ENCODE results near the gene FBXO3. TPM values are rescaled to one million over a fixed set of nuclear protein-coding genes. Genes with fewer than 3 reads are reported as not detected.
A peak's percentile ranks its signal among the peaks of the same experiment; 100 is the strongest.

The FBXO3 gene
- total and polyA plus RNA-seq, 2 of the 13 experiments (the other 11 are each of a cell fraction or from before 2014, with no cell fraction given): 20.4 to 27.6 TPM

DNA sequence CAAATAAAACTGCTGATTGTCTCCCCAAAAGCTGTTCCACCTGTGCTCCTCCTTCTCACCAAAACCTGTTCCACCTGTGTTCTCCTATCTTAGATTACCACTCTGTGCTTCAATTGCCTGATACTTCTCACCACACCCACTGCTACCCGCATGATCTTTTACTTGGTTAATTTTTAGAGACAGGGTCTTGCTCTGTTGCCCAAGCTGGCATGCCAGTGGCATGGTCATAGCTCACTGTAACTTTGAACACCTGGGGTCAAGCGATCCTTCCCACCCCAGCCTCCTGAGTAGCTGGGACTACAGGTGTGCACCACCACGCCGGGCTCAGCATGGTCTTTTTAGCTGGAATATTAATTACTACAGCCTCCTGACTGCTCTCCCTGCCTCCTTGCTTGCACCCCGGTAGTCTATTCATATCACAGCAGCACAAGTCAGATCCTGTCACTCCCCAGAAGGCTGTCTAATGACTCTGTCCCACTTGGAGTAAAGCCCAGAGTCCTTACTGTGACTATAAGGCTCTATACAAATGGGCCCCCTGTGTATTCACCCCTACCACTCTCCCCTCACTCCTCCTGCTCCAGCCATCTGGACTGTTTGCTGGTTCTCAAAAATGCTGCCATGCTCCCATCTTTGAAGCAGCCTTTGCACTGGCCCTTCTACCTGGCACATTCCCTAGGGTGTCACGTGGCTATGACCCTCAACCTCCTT lies 77.2 kb downstream of the FBXO3 start:
- Histone ChIP-seq H3K4me2 (ENCODE audit: low read depth, low read length) (no peak overlapping the region), H3K79me2 (ENCODE audit: insufficient read depth, low read length) (no peaks in the 10 kb centered on the region), H4K20me1 (ENCODE audit: insufficient read depth, low read length) (no peaks in the 10 kb centered on the region), H3K36me3 (replicated peaks in 1 of 2; ENCODE audit: control insufficient read depth in 1 of 2, insufficient read depth in 2 of 2, low read length in 2 of 2) (no peaks in the 10 kb centered on the region), H2AFZ (ENCODE audit: low read length) (no peak overlapping the region), H3K27ac (ENCODE audit: extremely low read length, insufficient read depth, low read length) (no peak overlapping the region), H3K9ac (ENCODE audit: insufficient read depth, low read depth, low read length) (no peak overlapping the region), H3K27me3 (ENCODE audit: control insufficient read depth in 1 of 2, insufficient read depth in 2 of 2, low read length in 2 of 2) (no peaks in the 10 kb centered on the region), H3K4me3 (replicated peaks in 1 of 3; ENCODE audit: insufficient read depth in 1 of 3, low read depth in 2 of 3, low read length in 3 of 3) (no peak overlapping the region), H3K9me3 (ENCODE audit: low read length) (no peaks in the 10 kb centered on the region), H3K4me1 (ENCODE audit: insufficient read depth, low read length) (peaks cover 80% of the 10 kb centered on the region)
- FAIRE-seq: no peak
- POLR2A ChIA-PET: interaction anchor here (1.1 kb wide), 1 partner anchor 39 kb away, joined by 3 read pairs; the partner anchor contains the start of gene CD59
- peak; percentile 69; the same call in 1 of the 2 replicates for TF ChIP-seq ZSCAN25 (CRISPR knock-in tag; IDR thresholded peaks at IDR 0.05)
- TF ChIP-seq ZNF460 (CRISPR knock-in tag; IDR thresholded peaks at IDR 0.05; ENCODE audit: borderline replicate concordance): peak; percentile 30; the same call in 1 of the 2 replicates
- TF ChIP-seq, protein P1, sequence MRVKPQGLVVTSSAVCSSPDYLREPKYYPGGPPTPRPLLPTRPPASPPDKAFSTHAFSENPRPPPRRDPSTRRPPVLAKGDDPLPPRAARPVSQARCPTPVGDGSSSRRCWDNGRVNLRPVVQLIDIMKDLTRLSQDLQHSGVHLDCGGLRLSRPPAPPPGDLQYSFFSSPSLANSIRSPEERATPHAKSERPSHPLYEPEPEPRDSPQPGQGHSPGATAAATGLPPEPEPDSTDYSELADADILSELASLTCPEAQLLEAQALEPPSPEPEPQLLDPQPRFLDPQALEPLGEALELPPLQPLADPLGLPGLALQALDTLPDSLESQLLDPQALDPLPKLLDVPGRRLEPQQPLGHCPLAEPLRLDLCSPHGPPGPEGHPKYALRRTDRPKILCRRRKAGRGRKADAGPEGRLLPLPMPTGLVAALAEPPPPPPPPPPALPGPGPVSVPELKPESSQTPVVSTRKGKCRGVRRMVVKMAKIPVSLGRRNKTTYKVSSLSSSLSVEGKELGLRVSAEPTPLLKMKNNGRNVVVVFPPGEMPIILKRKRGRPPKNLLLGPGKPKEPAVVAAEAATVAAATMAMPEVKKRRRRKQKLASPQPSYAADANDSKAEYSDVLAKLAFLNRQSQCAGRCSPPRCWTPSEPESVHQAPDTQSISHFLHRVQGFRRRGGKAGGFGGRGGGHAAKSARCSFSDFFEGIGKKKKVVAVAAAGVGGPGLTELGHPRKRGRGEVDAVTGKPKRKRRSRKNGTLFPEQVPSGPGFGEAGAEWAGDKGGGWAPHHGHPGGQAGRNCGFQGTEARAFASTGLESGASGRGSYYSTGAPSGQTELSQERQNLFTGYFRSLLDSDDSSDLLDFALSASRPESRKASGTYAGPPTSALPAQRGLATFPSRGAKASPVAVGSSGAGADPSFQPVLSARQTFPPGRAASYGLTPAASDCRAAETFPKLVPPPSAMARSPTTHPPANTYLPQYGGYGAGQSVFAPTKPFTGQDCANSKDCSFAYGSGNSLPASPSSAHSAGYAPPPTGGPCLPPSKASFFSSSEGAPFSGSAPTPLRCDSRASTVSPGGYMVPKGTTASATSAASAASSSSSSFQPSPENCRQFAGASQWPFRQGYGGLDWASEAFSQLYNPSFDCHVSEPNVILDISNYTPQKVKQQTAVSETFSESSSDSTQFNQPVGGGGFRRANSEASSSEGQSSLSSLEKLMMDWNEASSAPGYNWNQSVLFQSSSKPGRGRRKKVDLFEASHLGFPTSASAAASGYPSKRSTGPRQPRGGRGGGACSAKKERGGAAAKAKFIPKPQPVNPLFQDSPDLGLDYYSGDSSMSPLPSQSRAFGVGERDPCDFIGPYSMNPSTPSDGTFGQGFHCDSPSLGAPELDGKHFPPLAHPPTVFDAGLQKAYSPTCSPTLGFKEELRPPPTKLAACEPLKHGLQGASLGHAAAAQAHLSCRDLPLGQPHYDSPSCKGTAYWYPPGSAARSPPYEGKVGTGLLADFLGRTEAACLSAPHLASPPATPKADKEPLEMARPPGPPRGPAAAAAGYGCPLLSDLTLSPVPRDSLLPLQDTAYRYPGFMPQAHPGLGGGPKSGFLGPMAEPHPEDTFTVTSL (CRISPR knock-in tag; IDR thresholded peaks at IDR 0.05; ENCODE audit: borderline replicate concordance): no peak
- CTCF ChIA-PET (ENCODE audit: low intra/inter-chr PET ratio, low total read pairs): no interaction called here
- in situ Hi-C loops (cut with HindIII; ENCODE audit: extremely low pct_ligation_motif_present, low pct_unique_long_range_greater_than_20kb) (no loop called here), intact Hi-C loops (cut with micrococcal nuclease; ENCODE audit: unreplicated experiment) (loop anchor here (10.0 kb wide), 1 partner anchor 432 kb away; no protein-coding TSS in a partner anchor)
- no peak for DNase-seq (ENCODE audit: low spot score)
- 94% methylated on average over 6 of the region's 6 CpGs for WGBS (ENCODE audit: low lambda C conversion rate)
- ATAC-seq: no peak
- no TSS peak for BruUV-seq (replicated peaks)

Measured in HepG2 (cell line).